K562 (cell line): ENCODE results near the gene HK1. TPM values are rescaled to one million over a fixed set of nuclear protein-coding genes. Genes with fewer than 3 reads are reported as not detected.
A peak's percentile ranks its signal among the peaks of the same experiment; 100 is the strongest.

Source experiments
- ATF6 ChIP-seq: sonication (generic); formaldehyde crosslinking; IDR thresholded peaks from 2 replicates; pipeline ENCODE4 v1.4.0; 2020; ENCODE audit warnings: mild to moderate bottlenecking, missing genetic modification reagents
- BCL6 ChIP-seq: fragments of 250-450 bp; sonication (Bioruptor Pico); IDR thresholded peaks from 2 replicates; pipeline ENCODE4 v1.4.0; 2020
- CHD1 ChIP-seq: fragments of 200-600 bp; sonication (generic); IDR thresholded peaks from one replicate; pipeline ENCODE4 v1.6.1; 2012; ENCODE audit warnings: mild to moderate bottlenecking, moderate library complexity, low read length, inconsistent platforms
- CSDE1 ChIP-seq, 2 experiments: fragments of 450-650 bp; IDR thresholded peaks; 2 replicates each; pipeline ENCODE4 v1.6.1; 2016; ENCODE audit warnings: mild to moderate bottlenecking in 1 of 2
- ETV5 ChIP-seq: sonication (generic); formaldehyde crosslinking; IDR thresholded peaks from 2 replicates; pipeline ENCODE4 v1.4.0; 2020; ENCODE audit warnings: low read depth, mild to moderate bottlenecking, missing genetic modification reagents
- FOSL1 ChIP-seq: fragments of 200-800 bp; sonication (Bioruptor generic); conservative IDR thresholded peaks from 2 replicates; pipeline ENCODE4 v1.6.1; 2016; ENCODE audit warnings: missing genetic modification characterization, missing compliant biosample characterization
- PTTG1 ChIP-seq: fragments of 450-650 bp; IDR thresholded peaks from 2 replicates; pipeline ENCODE4 v1.6.1; 2016; ENCODE audit warnings: low read depth, mild to moderate bottlenecking, missing genetic modification characterization, missing compliant biosample characterization
- RBM39 ChIP-seq: fragments of 200-400 bp; formaldehyde crosslinking; optimal IDR thresholded peaks from 2 replicates; pipeline ENCODE3; 2018; ENCODE audit warnings: low read depth, low read length
- SMC3 ChIP-seq: conservative IDR thresholded peaks from 2 replicates; pipeline ENCODE4 v1.6.1; 2011; ENCODE audit warnings: low read depth, low read length, improper control_type of control experiment; ENCODE audit not compliant: insufficient read depth
- ZBTB11 ChIP-seq, 3 experiments: fragments of 200-800 bp in 1 of 3; fragments of 250-450 bp in 1 of 3; fragments of 450-650 bp in 1 of 3; sonication (Bioruptor Pico) in 1 of 3; sonication (Bioruptor generic) in 1 of 3; formaldehyde crosslinking in 1 of 3; IDR thresholded peaks; 2 replicates each; pipeline versions ENCODE4 v1.6.1 to v1.8.0; 2016 to 2022; ENCODE audit warnings: mild to moderate bottlenecking in 2 of 3, missing genetic modification characterization in 2 of 3, missing compliant biosample characterization in 1 of 3, moderate library complexity in 1 of 3
- ZNF12 ChIP-seq: sonication (generic); formaldehyde crosslinking; IDR thresholded peaks from 2 replicates; pipeline ENCODE4 v1.4.0; 2020; ENCODE audit warnings: mild to moderate bottlenecking, missing genetic modification reagents
- ZNF224 ChIP-seq: sonication (generic); formaldehyde crosslinking; IDR thresholded peaks from 2 replicates; pipeline ENCODE4 v1.8.0; 2022; ENCODE audit warnings: mild to moderate bottlenecking, missing genetic modification reagents
- polyA plus RNA-seq, 8 experiments: library from polyadenylated mRNA; depleted of rRNA in 4 of 8; stranded (reverse) in 5 of 8; unstranded in 3 of 8; fragments of >200 nt; fragmentation: Nextera tagmentation in 2 of 8; fragmentation: Illumina TruSeq in 1 of 8; extraction: Ambion mirVana in 2 of 8; extraction: Trizol in 1 of 8; gene quantifications; 2 replicates each; pipeline versions ENCODE4 v1.2.1 to v1.2.3, GENCODE V29; 2011 to 2014; ENCODE audit warnings: inconsistent platforms in 1 of 8, missing spikeins in 1 of 8
- total RNA-seq, 7 experiments: library from RNA; depleted of rRNA in 6 of 7; stranded (reverse); fragments of >200 nt in 6 of 7; fragmentation: Illumina TruSeq in 2 of 7; extraction: Trizol in 2 of 7; gene quantifications; 2 replicates each; pipeline versions ENCODE4 v1.2.1 to v1.2.3, GENCODE V29; 2011 to 2021; ENCODE audit warnings: low replicate concordance in 1 of 7
- TF ChIP-seq, protein P1 (sequence below): fragments of 200-400 bp; formaldehyde crosslinking; IDR thresholded peaks from 2 replicates; pipeline ENCODE4 v1.6.1; 2017; ENCODE audit warnings: mild to moderate bottlenecking, low read depth, low read length, moderate library complexity
- TF ChIP-seq, protein P2 (sequence below), 2 experiments: IDR thresholded peaks; 2 replicates each; pipeline ENCODE4 v1.6.1; 2011; ENCODE audit warnings: borderline replicate concordance in 1 of 2, control low read depth in 1 of 2, low read depth in 1 of 2, low read length in 1 of 2, mild to moderate bottlenecking in 1 of 2, mixed read lengths in 1 of 2, moderate library complexity in 1 of 2; ENCODE audit not compliant: insufficient read depth in 1 of 2, insufficient read length in 1 of 2, poor library complexity in 1 of 2, severe bottlenecking in 1 of 2; ENCODE audit errors: extremely low read depth in 1 of 2

Gene HK1
- total and polyA plus RNA-seq, 9 of the 15 experiments (the other 6 are each of a cell fraction or from before 2014, with no cell fraction given), result 29.2 to 444 (median 193) TPM

DNA sequence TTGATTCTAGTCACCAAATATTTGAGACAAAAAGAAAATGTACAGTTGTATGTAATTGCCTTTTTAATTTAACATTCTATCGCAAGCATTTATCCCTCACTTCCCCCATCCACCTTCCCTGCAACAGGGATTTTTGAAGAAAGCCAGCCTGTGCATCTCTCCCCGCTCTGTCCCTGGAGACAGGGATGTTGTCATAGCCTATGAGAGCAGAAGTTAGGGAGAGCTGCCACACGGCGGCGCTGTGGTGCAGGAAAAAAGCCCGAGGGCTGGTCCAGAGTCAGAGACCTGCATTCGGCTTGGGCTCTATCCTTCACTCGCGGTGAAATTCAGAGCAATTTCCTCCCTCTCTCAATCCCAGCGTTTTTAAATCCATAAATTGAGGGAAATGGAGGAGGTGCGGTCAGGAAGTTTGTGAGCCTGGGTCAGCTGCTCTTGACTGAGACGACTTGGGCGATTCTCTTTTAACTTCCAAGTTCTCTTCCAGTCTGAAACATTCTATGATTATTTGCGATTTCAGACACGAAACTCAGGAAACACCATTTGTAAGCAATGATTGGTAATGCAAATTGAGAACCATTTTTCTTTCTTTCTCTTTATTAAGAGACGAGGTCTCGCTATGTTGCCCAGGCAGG lies 40.7 kb upstream of the HK1 start (continued):
- no peak for TF ChIP-seq PTTG1 (tag)
- TF ChIP-seq ZNF224, result no peak
- no peak for TF ChIP-seq ZNF12
- TF ChIP-seq, protein P1, sequence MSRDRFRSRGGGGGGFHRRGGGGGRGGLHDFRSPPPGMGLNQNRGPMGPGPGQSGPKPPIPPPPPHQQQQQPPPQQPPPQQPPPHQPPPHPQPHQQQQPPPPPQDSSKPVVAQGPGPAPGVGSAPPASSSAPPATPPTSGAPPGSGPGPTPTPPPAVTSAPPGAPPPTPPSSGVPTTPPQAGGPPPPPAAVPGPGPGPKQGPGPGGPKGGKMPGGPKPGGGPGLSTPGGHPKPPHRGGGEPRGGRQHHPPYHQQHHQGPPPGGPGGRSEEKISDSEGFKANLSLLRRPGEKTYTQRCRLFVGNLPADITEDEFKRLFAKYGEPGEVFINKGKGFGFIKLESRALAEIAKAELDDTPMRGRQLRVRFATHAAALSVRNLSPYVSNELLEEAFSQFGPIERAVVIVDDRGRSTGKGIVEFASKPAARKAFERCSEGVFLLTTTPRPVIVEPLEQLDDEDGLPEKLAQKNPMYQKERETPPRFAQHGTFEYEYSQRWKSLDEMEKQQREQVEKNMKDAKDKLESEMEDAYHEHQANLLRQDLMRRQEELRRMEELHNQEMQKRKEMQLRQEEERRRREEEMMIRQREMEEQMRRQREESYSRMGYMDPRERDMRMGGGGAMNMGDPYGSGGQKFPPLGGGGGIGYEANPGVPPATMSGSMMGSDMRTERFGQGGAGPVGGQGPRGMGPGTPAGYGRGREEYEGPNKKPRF, result no peak
- TF ChIP-seq FOSL1 (tag), result 0 out of 2 replicates have a peak, but pooled peaks have one; percentile 20
- peak; percentile 99 for TF ChIP-seq SMC3
- no peak for TF ChIP-seq CSDE1 (IDR thresholded peaks at IDR 0.05)
- TF ChIP-seq BCL6 (CRISPR knock-in tag), result 0 out of 2 replicates have a peak, but pooled peaks have one; percentile 14
- TF ChIP-seq, protein P2, sequence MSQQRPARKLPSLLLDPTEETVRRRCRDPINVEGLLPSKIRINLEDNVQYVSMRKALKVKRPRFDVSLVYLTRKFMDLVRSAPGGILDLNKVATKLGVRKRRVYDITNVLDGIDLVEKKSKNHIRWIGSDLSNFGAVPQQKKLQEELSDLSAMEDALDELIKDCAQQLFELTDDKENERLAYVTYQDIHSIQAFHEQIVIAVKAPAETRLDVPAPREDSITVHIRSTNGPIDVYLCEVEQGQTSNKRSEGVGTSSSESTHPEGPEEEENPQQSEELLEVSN (IDR thresholded peaks at IDR 0.05; ENCODE audit: borderline replicate concordance in 1 of 2, extremely low read depth in 1 of 2, insufficient read depth in 1 of 2, insufficient read length in 1 of 2, low read depth in 1 of 2, low read length in 1 of 2, poor library complexity in 1 of 2, severe bottlenecking in 1 of 2), result no peak
- TF ChIP-seq ETV5 (CRISPR knock-in tag), result no peak
- TF ChIP-seq ATF6 (CRISPR knock-in tag), result 0 out of 2 replicates have a peak, but pooled peaks have one; percentile 30
- TF ChIP-seq CHD1, result no peak
- no peak; a peak in 1 of 6 replicates for TF ChIP-seq ZBTB11 (CRISPR knock-in tag; IDR thresholded peaks at IDR 0.05)
- TF ChIP-seq RBM39, result peak; percentile 38
